ENCODE results near the gene CNTF. TPM values are rescaled to one million over a fixed set of nuclear protein-coding genes. Genes with fewer than 3 reads are reported as not detected.

Gene CNTF
- total RNA-seq, 1 experiment from 2014 or later = 1.6 TPM

- Histone ChIP-seq H3K9ac (ENCODE audit: low read length) (no peak overlapping the region), H3K79me2 (ENCODE audit: low read length) (peaks cover 83% of the 10 kb centered on the region), H3K36me3 (ENCODE audit: low read depth, low read length) (peaks cover 28% of the 10 kb centered on the region), H3K4me2 (ENCODE audit: low read length) (peak overlapping the region; percentile 84), H3K9me3 (ENCODE audit: low read length) (no peaks in the 10 kb centered on the region), H3K4me3 (ENCODE audit: low read length) (peak overlapping the region; percentile 83; the same call in 1 of the 2 replicates), H3K27ac (ENCODE audit: low read length) (no peak overlapping the region), H3K27me3 (ENCODE audit: low read length) (no peaks in the 10 kb centered on the region), H4K20me1 (ENCODE audit: low read length) (peaks cover 68% of the 10 kb centered on the region), H2AFZ (ENCODE audit: low read length) (no peak overlapping the region), H3F3A (ENCODE audit: low read length, unreplicated experiment) (peaks cover under 1% of the 10 kb centered on the region), H3K4me1 (ENCODE audit: insufficient read depth, low read length) (peaks cover 26% of the 10 kb centered on the region), H3K9me2 (replicated peaks; ENCODE audit: low read length) (no peaks in the 10 kb centered on the region)
- no TSS peak for BruUV-seq (replicated peaks)
- no peak for ATAC-seq
- DNase-seq = no peak
- POLR2A ChIA-PET (ENCODE audit: unreplicated experiment) = no interaction called here
- CTCF ChIA-PET = no interaction called here
- TF ChIP-seq EZH2 (IDR thresholded peaks at IDR 0.05; ENCODE audit: low read length, unreplicated experiment) = no peak
- no peak for TF ChIP-seq CTCF (conservative IDR thresholded peaks at IDR 0.05; ENCODE audit: low read depth, low read length)
- no peak for TF ChIP-seq EZH2phosphoT487 (IDR thresholded peaks at IDR 0.05; ENCODE audit: borderline replicate concordance, low read length)
- intact Hi-C loops (cut with micrococcal nuclease) = no loop called here
These were observed 40.0 kb upstream of the CNTF start for GRCh38 chr11:58582437-58582836.

- CTCF ChIA-PET = no interaction called here
- Histone ChIP-seq H3K4me1 (ENCODE audit: insufficient read depth, low read length) (peaks cover 11% of the 10 kb centered on the region), H3K9me2 (replicated peaks; ENCODE audit: low read length) (no peaks in the 10 kb centered on the region), H4K20me1 (ENCODE audit: low read length) (peaks cover 59% of the 10 kb centered on the region), H3K9me3 (ENCODE audit: low read length) (no peaks in the 10 kb centered on the region), H3K36me3 (ENCODE audit: low read depth, low read length) (peaks cover 46% of the 10 kb centered on the region), H3K27me3 (ENCODE audit: low read length) (no peaks in the 10 kb centered on the region), H3K27ac (ENCODE audit: low read length) (no peak overlapping the region), H3K4me3 (ENCODE audit: low read length) (no peak overlapping the region), H3K9ac (ENCODE audit: low read length) (no peak overlapping the region), H3K79me2 (ENCODE audit: low read length) (peaks cover 99% of the 10 kb centered on the region), H2AFZ (ENCODE audit: low read length) (no peak overlapping the region), H3K4me2 (ENCODE audit: low read length) (no peak overlapping the region), H3F3A (ENCODE audit: low read length, unreplicated experiment) (no peaks in the 10 kb centered on the region)
- intact Hi-C loops (cut with micrococcal nuclease) = no loop called here
- POLR2A ChIA-PET (ENCODE audit: unreplicated experiment) = interaction anchor here (0.5 kb wide), 1 partner anchor 470 kb away, joined by 4 read pairs; no protein-coding TSS in a partner anchor
- DNase-seq (no peak), ATAC-seq (no peak)
- TF ChIP-seq CTCF (conservative IDR thresholded peaks at IDR 0.05; ENCODE audit: low read depth, low read length) (no peak), EZH2 (IDR thresholded peaks at IDR 0.05; ENCODE audit: low read length, unreplicated experiment) (no peak), EZH2phosphoT487 (IDR thresholded peaks at IDR 0.05; ENCODE audit: borderline replicate concordance, low read length) (no peak)
- no TSS peak for BruUV-seq (replicated peaks)
These were observed 35.5 kb upstream of the CNTF start for GRCh38 chr11:58586998-58587397.

GRCh38 chr11:58591659-58592058 lies 30.8 kb upstream of the CNTF start:
- ATAC-seq (no peak), DNase-seq (no peak)
- no peak overlapping the region for H3K27ac ChIP-seq (ENCODE audit: low read length)
- H2AFZ ChIP-seq (ENCODE audit: low read length) = no peak overlapping the region
- H3K36me3 ChIP-seq (ENCODE audit: low read depth, low read length) = peaks cover 36% of the 10 kb centered on the region
- peaks cover 52% of the 10 kb centered on the region for H4K20me1 ChIP-seq (ENCODE audit: low read length)
- no peaks in the 10 kb centered on the region for H3K9me3 ChIP-seq (ENCODE audit: low read length)
- H3K4me1 ChIP-seq (ENCODE audit: insufficient read depth, low read length) = no peaks in the 10 kb centered on the region
- H3K9me2 ChIP-seq (replicated peaks; ENCODE audit: low read length) = no peaks in the 10 kb centered on the region
- H3K4me3 ChIP-seq (ENCODE audit: low read length) = no peak overlapping the region
- TF ChIP-seq CTCF (conservative IDR thresholded peaks at IDR 0.05; ENCODE audit: low read depth, low read length) (no peak), EZH2 (IDR thresholded peaks at IDR 0.05; ENCODE audit: low read length, unreplicated experiment) (no peak), EZH2phosphoT487 (IDR thresholded peaks at IDR 0.05; ENCODE audit: borderline replicate concordance, low read length) (no peak)
- no peaks in the 10 kb centered on the region for H3F3A ChIP-seq (ENCODE audit: low read length, unreplicated experiment)
- no peak overlapping the region for H3K4me2 ChIP-seq (ENCODE audit: low read length)
- no TSS peak for BruUV-seq (replicated peaks)
- no peak overlapping the region for H3K9ac ChIP-seq (ENCODE audit: low read length)
- ChIA-PET CTCF (no interaction called here), POLR2A (ENCODE audit: unreplicated experiment) (no interaction called here)
- H3K27me3 ChIP-seq (ENCODE audit: low read length) = no peaks in the 10 kb centered on the region
- H3K79me2 ChIP-seq (ENCODE audit: low read length) = peaks cover 99% of the 10 kb centered on the region
- intact Hi-C loops (cut with micrococcal nuclease) = no loop called here
